CD4-positive, alpha-beta T cell treated with Interleukin-4 for 1 hour (primary cell): Measurements from ENCODE around the gene IGFBP1.
A peak's percentile ranks its signal among the peaks of the same experiment; 100 is the strongest.

Experiments
- DNase-seq, 2 donors: peaks; one replicate each; pipeline ENCODE4 v3.0.0-alpha.2; 2020 to 2022

Gene IGFBP1

GRCh38 chr7:45909561-45909960 lies 21.3 kb downstream of the IGFBP1 start:
- no peak for DNase-seq

DNA sequence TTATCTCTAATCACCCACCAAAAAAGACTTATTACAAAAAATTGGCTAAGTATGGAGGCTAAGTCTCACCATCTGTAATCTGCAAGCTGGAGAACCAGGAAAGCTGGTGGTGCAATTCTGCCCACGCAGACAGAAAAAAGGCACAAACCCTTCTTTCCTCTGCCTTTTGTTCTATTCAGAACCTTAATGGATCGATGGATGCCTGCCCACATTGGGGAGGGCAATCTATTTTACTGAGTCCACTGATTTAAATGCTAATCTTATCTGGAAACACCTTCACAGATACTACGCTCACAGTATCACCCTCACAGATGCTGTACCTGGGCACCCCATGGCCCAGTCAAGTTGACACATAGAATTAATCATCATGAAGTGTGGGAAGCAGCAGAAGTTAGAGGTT lies 22.6 kb downstream of the IGFBP1 start:
- DNase-seq: no peak

GRCh38 chr7:45911311-45911710 lies 23.0 kb downstream of the IGFBP1 start:
- no peak for DNase-seq

DNA sequence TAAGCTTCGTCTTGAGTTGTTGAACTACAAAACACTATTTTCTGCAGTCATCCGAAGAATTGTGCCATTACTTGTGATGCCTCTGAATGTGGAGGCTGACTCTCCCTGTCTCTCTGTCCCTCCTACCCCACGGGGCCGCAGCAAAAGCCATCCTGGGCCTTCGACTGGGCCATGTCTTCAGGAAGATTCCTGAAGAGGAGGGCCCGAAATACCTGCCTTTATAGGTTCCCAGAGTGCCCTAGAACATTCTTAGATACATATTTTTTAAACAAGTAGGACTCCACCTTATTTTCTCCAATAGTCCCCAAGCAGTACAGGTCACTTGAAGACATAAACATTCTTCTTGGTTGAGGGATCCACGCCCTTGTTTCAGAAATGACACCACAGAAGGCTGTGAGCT lies 24.7 kb downstream of the IGFBP1 start:
- no peak for DNase-seq

GRCh38 chr7:45914911-45915310 lies 26.6 kb downstream of the IGFBP1 start:
- no peak for DNase-seq

GRCh38 chr7:45915606-45916005 lies 27.3 kb downstream of the IGFBP1 start:
- no peak for DNase-seq

DNA sequence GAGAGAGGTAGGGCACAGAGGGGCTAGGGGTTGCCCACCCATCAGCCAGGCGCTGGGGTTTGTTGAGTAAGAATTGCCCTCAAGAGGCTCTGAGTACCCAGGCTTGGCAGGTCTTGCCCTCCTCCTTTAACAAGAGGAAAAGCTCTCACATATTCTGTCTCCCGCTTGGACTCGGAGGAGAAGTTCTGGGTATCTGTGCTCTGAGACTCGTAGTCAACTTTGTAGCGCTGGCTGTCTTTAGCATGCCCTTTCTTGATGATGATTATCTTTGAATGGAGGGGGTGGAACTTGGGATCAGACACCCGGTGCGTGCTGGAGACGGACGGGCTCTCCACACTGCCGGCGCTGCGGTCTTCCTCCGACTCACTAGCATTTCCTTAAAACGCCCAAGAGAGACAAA lies 28.8 kb downstream of the IGFBP1 start:
- DNase-seq: no peak

GRCh38 chr7:45917658-45918057 lies 29.4 kb downstream of the IGFBP1 start:
- peak; percentile 62 to 64 for DNase-seq

DNA sequence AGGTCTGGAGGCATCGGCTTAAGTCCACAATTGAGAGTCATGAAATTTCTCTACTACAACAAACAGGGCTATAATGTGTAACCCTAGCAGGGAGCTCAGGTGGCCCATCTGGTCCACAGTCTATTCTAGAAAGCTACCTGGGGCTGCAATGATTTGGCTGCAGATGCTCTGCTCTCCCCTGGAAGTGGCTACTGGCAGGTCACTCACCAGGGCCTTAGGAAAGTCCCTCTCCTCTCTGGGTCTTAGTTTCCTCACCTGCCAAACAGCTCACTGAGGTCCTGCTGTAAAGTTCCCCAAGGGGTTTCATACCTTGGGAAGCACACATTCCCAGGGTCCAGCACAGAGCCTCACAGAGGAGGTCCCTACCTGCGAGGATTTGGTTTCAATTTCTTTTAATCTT lies 30.3 kb downstream of the IGFBP1 start:
- no peak for DNase-seq

DNA sequence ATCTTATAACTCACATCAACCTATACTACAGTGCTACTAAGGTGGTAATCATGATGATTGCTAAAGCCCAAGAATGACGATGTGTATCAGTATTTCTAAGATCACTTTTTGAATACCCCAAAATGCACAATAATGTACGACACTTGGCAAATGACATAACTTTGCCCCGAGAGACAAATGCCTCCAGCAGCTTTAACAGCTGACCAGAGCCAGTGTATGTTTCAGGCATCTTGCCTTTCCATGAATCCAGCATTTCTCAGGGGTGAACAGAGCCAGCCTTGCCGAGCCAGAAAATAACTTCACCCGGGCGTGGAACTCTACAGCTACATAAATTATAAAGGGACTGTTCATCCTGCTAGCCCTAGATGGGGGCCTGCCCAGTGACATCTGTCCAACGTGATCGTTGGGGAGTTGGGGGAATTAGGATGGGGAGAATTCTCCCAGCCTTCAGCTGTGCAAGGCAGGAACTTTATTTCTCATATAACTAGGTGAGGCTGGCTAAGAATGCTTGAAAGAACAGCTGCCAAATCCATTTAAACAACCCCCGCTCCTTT lies 31.0 kb downstream of the IGFBP1 start:
- DNase-seq: no peak

- DNase-seq: no peak
Measured at GRCh38 chr7:45919993-45920459, 31.7 kb downstream of the IGFBP1 start.

DNA sequence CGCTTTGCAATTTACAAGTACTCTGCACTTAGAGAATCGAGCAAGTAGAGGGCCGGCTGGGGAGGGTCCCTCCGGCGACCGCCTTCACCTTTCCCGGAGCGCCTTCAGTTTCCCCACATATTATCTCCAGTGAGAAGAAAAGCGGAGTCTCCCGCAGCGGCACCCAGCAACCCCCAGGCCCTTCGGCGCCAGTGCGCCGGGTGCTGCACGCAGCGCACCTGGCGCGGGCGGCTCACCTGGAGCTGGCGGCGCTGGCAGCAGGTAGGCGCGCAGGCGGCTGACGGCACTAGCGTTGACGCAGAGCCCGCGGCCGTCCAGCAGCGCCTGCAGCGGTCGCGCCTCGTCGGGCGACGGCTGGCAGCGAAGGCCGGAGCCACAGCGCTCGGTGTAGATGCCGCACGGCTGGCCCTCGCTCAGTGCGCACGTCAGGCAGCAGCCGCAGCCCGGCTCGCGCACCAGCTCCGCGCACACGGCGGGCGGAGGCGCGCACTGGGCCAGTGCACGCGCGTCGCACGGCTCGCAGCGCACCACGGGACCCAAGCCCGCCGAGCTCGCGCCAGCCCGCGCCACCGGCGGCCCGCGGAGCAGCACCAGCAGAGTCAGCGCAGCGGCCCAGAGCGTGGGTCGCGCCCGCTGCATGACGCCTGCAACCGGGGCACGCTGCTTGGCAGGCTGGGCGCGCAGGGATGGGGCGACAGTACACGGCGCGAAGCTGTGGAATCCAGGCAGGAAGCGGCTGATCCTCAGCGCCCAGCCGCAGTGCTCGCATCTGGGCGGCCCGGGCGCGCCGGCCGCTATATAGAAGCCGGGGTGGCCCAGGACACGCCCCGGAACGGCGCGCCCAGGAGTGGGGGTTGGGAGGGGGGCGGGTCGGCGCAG lies 32.5 kb downstream of the IGFBP1 start, which contains the start of gene IGFBP3:
Gene IGFBP3 (minus strand): TSS at position 771 of the 879 bp plus-strand sequence. CDS start 132 bp downstream, at position 639.
- peak in 1 of 2 donors; percentile 48 for DNase-seq

DNA sequence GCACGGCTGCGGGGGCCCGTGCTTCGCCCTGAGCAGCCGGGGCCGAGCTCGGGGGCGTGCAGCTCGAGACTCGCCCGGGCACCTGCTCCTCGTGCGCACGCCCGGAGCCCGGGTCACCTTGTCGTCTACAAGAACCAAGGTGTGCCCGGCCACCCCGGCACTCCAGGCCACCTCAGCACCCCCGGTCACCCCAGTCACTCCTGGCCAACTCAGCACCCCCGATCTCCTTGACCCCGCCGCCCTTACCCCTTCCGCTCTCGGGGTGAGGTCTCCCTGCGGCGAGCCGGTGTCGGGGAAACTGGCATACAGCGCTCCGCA lies 33.1 kb downstream of the IGFBP1 start:
- no peak for DNase-seq

DNA sequence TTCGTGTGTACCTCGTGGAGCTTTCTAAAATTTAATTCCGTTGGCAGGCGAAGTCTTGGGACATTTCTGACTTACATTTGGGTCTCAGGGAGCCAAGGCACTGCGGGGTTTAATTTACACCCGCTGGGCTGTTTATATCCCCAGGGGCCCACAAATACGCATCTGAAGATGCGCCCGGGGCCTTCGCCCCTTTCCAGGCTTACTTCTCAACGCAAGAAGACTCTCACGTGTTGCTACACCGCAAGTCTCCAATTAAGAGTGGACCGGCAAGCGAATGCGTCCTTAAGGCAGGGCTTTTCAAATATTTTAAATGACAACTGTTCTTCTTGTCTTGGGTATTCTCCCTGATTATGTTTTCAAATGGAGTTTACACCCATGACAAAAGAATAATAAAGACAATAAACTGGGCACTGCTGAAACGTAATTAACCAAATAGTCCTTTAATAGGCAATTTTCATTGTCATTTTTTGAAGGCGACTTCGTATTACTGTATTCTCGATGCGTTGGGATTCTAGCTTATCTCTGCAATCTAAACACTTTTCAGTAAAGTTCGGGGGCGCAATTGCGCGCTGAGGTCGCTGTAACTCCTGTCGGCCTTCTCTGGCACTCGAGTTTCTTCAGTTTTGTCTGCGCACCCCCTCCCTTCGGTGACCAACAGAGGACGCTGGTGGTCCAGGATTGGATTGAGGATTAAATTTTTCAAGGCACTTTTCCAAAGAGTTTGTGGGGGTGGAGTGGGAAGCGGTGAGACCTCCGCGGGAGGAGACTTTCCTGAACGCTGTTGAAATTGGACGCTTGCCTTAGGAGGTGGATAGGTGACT lies 33.6 kb downstream of the IGFBP1 start:
- DNase-seq: peak in 1 of 2 donors; percentile 33

GRCh38 chr7:45922810-45923209 lies 34.5 kb downstream of the IGFBP1 start:
- DNase-seq: peak in 1 of 2 donors; percentile 45

DNA sequence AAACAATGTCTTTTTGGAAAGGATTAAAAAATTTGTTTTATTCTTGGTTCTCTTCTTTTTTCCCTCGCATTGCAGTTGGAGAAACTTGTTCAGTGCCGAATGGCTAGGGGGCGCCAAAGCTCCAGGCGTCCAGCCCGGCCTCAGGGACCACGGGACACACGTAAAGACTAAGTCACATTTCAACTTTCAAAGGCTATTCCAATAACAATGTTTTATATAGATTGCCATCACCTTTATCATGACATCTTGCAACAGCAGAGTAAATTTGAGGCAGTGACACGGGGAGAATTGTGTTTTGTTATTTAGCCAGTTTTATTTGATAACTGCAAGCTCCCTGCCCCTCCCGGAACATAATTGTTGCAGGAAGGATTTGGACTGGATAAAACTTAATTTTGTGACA lies 35.0 kb downstream of the IGFBP1 start:
- peak; percentile 38 to 54 for DNase-seq

DNA sequence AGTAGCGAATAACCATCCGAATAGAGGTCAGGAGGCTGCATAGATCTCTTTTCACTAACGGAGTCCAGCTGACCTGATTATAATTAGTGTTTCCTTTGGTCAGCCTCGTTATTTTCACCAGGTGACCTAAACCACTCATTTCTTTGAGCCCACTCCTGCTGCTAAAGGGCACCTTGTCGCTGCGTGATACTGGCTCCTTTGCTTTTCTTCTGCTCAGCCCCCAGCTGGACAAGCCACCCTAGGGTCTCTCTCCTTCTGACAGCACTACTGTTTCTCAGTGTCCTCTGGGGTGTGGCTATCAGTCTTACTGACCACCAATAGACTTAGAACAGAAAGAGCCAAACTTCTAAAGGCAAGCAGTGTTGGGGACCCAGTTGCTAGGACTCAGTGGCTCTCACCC lies 35.5 kb downstream of the IGFBP1 start:
- DNase-seq: no peak

DNA sequence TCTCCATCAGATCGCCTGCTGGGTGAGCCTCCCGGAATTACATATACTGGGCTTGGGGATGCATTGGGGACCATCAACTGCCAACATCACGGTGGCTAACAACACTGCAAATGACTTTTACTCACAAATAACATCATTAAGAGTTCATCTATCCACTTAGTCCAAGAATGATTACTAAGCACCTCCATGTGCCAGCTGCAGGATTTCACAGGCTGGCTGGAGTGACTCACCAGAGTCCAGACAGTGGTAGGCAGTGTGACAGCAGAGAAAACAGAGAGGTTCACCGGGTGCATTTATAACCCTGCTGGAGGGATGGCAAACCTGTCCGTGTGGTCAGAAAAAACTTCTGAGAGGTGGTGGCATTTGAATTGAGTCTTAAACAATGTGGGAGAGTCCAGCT lies 36.0 kb downstream of the IGFBP1 start:
- DNase-seq: no peak

- no peak for DNase-seq
Measured at GRCh38 chr7:45927721-45928120, 39.4 kb downstream of the IGFBP1 start.

GRCh38 chr7:45930967-45931366 lies 42.7 kb downstream of the IGFBP1 start:
- no peak for DNase-seq

- no peak for DNase-seq
Measured at GRCh38 chr7:45937301-45937700, 49.0 kb downstream of the IGFBP1 start.

- no peak for DNase-seq
Measured at GRCh38 chr7:45937862-45938261, 49.6 kb downstream of the IGFBP1 start.

DNA sequence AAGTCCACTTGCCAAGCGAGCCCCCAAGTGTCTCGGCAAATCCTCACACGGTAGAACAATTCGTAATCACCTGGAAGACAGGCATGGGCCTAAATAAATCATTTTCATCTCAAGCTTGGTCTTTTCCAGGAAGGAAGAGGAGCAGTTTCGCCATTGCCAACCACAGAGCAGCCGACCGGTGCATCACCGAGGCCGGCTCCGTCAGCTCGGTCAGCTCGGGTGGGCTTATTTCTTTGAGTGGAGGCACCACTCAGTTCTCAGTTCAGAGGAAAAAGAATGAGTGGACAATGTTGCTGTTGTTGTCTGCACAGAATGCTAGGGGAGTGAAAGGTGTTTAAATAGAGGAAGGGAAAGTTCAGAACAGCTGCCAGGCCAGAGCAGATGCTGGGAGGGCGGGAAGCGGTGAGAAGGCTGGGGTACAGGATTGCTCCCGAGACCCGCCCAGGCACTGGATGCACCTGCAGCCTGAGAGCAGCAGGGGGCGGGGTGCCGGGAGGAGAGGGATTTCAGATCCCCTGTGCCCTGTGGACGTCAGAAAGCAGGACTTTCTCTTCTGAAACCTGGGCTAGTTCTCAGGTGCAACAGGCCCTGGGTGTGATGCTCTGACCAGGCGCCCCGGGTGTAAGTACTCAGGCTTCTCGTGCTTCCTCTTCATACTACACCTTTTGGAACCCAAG lies 50.5 kb downstream of the IGFBP1 start:
- no peak for DNase-seq
